Epithelial cell of prostate (primary cell): ENCODE measurements around the gene ANKDD1A.

Experiments
- DNase-seq: peaks from one replicate; pipeline ENCODE4 v3.0.0-alpha.2; 2011; ENCODE audit warnings: low read depth, low spot score
- H3K27ac ChIP-seq: fragments of 450-650 bp; 2 replicates; pipeline ENCODE4 v1.5.1; 2017; ENCODE audit warnings: mild to moderate bottlenecking

ANKDD1A gene

GRCh38 chr15:64917211-64917610 is 5.5 kb downstream of the ANKDD1A start:
- no peak overlapping the region for H3K27ac ChIP-seq
- DNase-seq: no peak

GRCh38 chr15:64919721-64920120 is 8.0 kb downstream of the ANKDD1A start:
- no peak overlapping the region for H3K27ac ChIP-seq
- no peak for DNase-seq

GRCh38 chr15:64921711-64922110 is 10.0 kb downstream of the ANKDD1A start:
- no peak for DNase-seq
- no peak overlapping the region for H3K27ac ChIP-seq

- DNase-seq: no peak
- H3K27ac ChIP-seq: no peak overlapping the region
These were observed 11.8 kb downstream of the ANKDD1A start for GRCh38 chr15:64923546-64923945.

GRCh38 chr15:64925335-64926330 is 13.9 kb downstream of the ANKDD1A start:
- H3K27ac ChIP-seq: no peak overlapping the region
- no peak for DNase-seq

GRCh38 chr15:64926661-64927060 is 15.0 kb downstream of the ANKDD1A start:
- no peak for DNase-seq
- H3K27ac ChIP-seq: no peak overlapping the region

GRCh38 chr15:64928626-64929220 is 17.0 kb downstream of the ANKDD1A start:
- DNase-seq: no peak
- H3K27ac ChIP-seq: no peak overlapping the region

- no peak overlapping the region for H3K27ac ChIP-seq
- no peak for DNase-seq
These were observed 18.4 kb downstream of the ANKDD1A start for GRCh38 chr15:64930019-64930652.

GRCh38 chr15:64930778-64931371 is 19.2 kb downstream of the ANKDD1A start:
- H3K27ac ChIP-seq: no peak overlapping the region
- DNase-seq: no peak

- DNase-seq: no peak
- no peak overlapping the region for H3K27ac ChIP-seq
These were observed 19.7 kb downstream of the ANKDD1A start for GRCh38 chr15:64931381-64931780.

GRCh38 chr15:64934023-64934422 is 22.3 kb downstream of the ANKDD1A start:
- H3K27ac ChIP-seq: no peak overlapping the region
- no peak for DNase-seq

- no peak for DNase-seq
- H3K27ac ChIP-seq: no peak overlapping the region
These were observed 26.5 kb downstream of the ANKDD1A start for GRCh38 chr15:64938192-64938591.

- DNase-seq: no peak
- H3K27ac ChIP-seq: no peak overlapping the region
These were observed 30.7 kb downstream of the ANKDD1A start for GRCh38 chr15:64942356-64942755.

GRCh38 chr15:64943512-64944225 is 32.0 kb downstream of the ANKDD1A start:
- DNase-seq: no peak
- no peak overlapping the region for H3K27ac ChIP-seq

- no peak for DNase-seq
- H3K27ac ChIP-seq: no peak overlapping the region
These were observed 33.3 kb downstream of the ANKDD1A start for GRCh38 chr15:64944961-64945360.

GRCh38 chr15:64947211-64947610 is 35.5 kb downstream of the ANKDD1A start:
- H3K27ac ChIP-seq: no peak overlapping the region
- DNase-seq: no peak

- no peak overlapping the region for H3K27ac ChIP-seq
- no peak for DNase-seq
These were observed 37.2 kb downstream of the ANKDD1A start for GRCh38 chr15:64948916-64949315.

- no peak for DNase-seq
- H3K27ac ChIP-seq: no peak overlapping the region
These were observed 37.9 kb downstream of the ANKDD1A start for GRCh38 chr15:64949383-64950186.

GRCh38 chr15:64950888-64951287 is 39.2 kb downstream of the ANKDD1A start:
- H3K27ac ChIP-seq: no peak overlapping the region
- DNase-seq: no peak
